WTC11 (cell line): Measurements from ENCODE around the gene ZNF564. TPM values are rescaled to one million over a fixed set of nuclear protein-coding genes. Genes with fewer than 3 reads are reported as not detected.

ENCODE experiments used
- ATAC-seq: fragments of 200-7000 bp; cut with Tn5 transposase; 2 replicates; pipeline ENCODE4 v1.10.0; 2021; ENCODE audit warnings: mild to moderate bottlenecking, moderate library complexity
- CTCF ChIA-PET: fragments of 300-600 bp; sonication (Branson Sonifier 250); formaldehyde crosslinking; loops from one replicate; lab custom pipeline; 2021; ENCODE audit warnings: antibody characterized with exemption; lab: Charles Lee
- POLR2A ChIA-PET: fragments of 350-600 bp; sonication (Branson Sonifier 250); formaldehyde crosslinking; loops from one replicate; lab custom pipeline; 2021; ENCODE audit warnings: antibody characterized with exemption; lab: Charles Lee
- DNase-seq: peaks from one replicate; pipeline ENCODE4 v3.0.0; 2021; ENCODE audit warnings: low spot score
- H3K27ac Mint-ChIP-seq: 2 replicates; pipeline ENCODE4 v1.8.0; 2021; ENCODE audit warnings: mixed read lengths
- H3K27me3 Mint-ChIP-seq: 2 replicates; pipeline ENCODE4 v1.8.0; 2021; ENCODE audit warnings: low read depth, mild to moderate bottlenecking, moderate library complexity, mixed read lengths
- H3K36me3 Mint-ChIP-seq: 2 replicates; pipeline ENCODE4 v1.8.0; 2021; ENCODE audit warnings: mixed read lengths
- H3K4me1 Mint-ChIP-seq: 2 replicates; pipeline ENCODE4 v1.8.0; 2022; ENCODE audit warnings: mixed read lengths
- H3K4me3 Mint-ChIP-seq: 2 replicates; pipeline ENCODE4 v1.8.0; 2021; ENCODE audit warnings: mild to moderate bottlenecking, moderate library complexity, mixed read lengths
- H3K9me3 Mint-ChIP-seq: 2 replicates; pipeline ENCODE4 v1.8.0; 2021; ENCODE audit warnings: mixed read lengths
- ARID4B ChIP-seq: sonication (generic); formaldehyde crosslinking; IDR thresholded peaks from 2 replicates; pipeline ENCODE4 v1.8.0; 2023; ENCODE audit warnings: missing genetic modification reagents, mild to moderate bottlenecking, borderline replicate concordance
- ATF1 ChIP-seq: sonication (generic); formaldehyde crosslinking; IDR thresholded peaks from 2 replicates; pipeline ENCODE4 v1.8.1; 2023; ENCODE audit warnings: mild to moderate bottlenecking, moderate library complexity, missing genetic modification reagents
- MYBL2 ChIP-seq: sonication (generic); formaldehyde crosslinking; IDR thresholded peaks from 2 replicates; pipeline ENCODE4 v1.8.1; 2023; ENCODE audit warnings: mild to moderate bottlenecking, moderate library complexity, missing genetic modification reagents
- NR2C2 ChIP-seq: sonication (generic); formaldehyde crosslinking; IDR thresholded peaks from 2 replicates; pipeline ENCODE4 v1.8.0; 2022; ENCODE audit warnings: mild to moderate bottlenecking, missing genetic modification reagents
- SMAD3 ChIP-seq: sonication (generic); formaldehyde crosslinking; IDR thresholded peaks from 2 replicates; pipeline ENCODE4 v1.8.0; 2022; ENCODE audit warnings: missing genetic modification reagents, mild to moderate bottlenecking, borderline replicate concordance
- TP53 ChIP-seq: sonication (generic); formaldehyde crosslinking; IDR thresholded peaks from 2 replicates; pipeline ENCODE4 v1.8.1; 2023; ENCODE audit warnings: mild to moderate bottlenecking, missing genetic modification reagents
- ZBTB43 ChIP-seq: sonication (generic); formaldehyde crosslinking; IDR thresholded peaks from 2 replicates; pipeline ENCODE4 v1.8.1; 2023; ENCODE audit warnings: mild to moderate bottlenecking, missing genetic modification reagents
- ZNF281 ChIP-seq: sonication (generic); formaldehyde crosslinking; IDR thresholded peaks from 2 replicates; pipeline ENCODE4 v1.8.0; 2023; ENCODE audit warnings: mild to moderate bottlenecking, missing genetic modification reagents
- ZNF423 ChIP-seq: fragments of 250-450 bp; sonication (Bioruptor Pico); IDR thresholded peaks from 2 replicates; pipeline ENCODE4 v2.1.2; 2022; ENCODE audit warnings: mild to moderate bottlenecking, moderate library complexity
- ZNF532 ChIP-seq: fragments of 250-450 bp; sonication (Bioruptor Pico); IDR thresholded peaks from 2 replicates; pipeline ENCODE4 v1.9.0; 2021; ENCODE audit warnings: mild to moderate bottlenecking, borderline replicate concordance
- ZSCAN18 ChIP-seq: fragments of 250-450 bp; sonication (Bioruptor Pico); IDR thresholded peaks from 2 replicates; pipeline ENCODE4 v2.1.2; 2022; ENCODE audit warnings: mild to moderate bottlenecking, moderate library complexity
- total RNA-seq: library from RNA; stranded (reverse); gene quantifications from 3 replicates; pipeline ENCODE4 v1.2.3, GENCODE V29; 2021

ZNF564 gene
- total RNA-seq, 1 experiment from 2014 or later = 11.1 TPM

GRCh38 chr19:12497032-12497431 is 54.2 kb downstream of the ZNF564 start:
- POLR2A ChIA-PET = interaction anchor here (0.5 kb wide), 1 partner anchor 139 kb away, joined by 3 read pairs; no protein-coding TSS in a partner anchor
- H3K27ac Mint-ChIP-seq = no peak overlapping the region
- DNase-seq = no peak
- TF ChIP-seq ATF1 (CRISPR knock-in tag) = no peak
- TF ChIP-seq, all 79 proteins: peak for 0
- CTCF ChIA-PET = no interaction called here
- Mint-ChIP-seq H3K4me1 (peaks cover 7% of the 10 kb centered on the region), H3K9me3 (peaks cover 6% of the 10 kb centered on the region), H3K27me3 (peaks cover 7% of the 10 kb centered on the region), H3K4me3 (no peak overlapping the region), H3K36me3 (no peaks in the 10 kb centered on the region)
- no peak for ATAC-seq

GRCh38 chr19:12496480-12496879 is 54.8 kb downstream of the ZNF564 start:
- H3K27me3 Mint-ChIP-seq = peaks cover 7% of the 10 kb centered on the region
- no peak overlapping the region for H3K27ac Mint-ChIP-seq
- ChIA-PET CTCF (interaction anchor here (1.1 to 1.7 kb wide), 7 partner anchors 12 to 573 kb away, joined by 4 to 26 read pairs (median 5); partner anchors contain the start of genes ZNF443 and ZNF709), POLR2A (interaction anchor here (0.7 to 2.2 kb wide), 4 partner anchors 13 to 131 kb away, joined by 3 to 15 read pairs (median 4); partner anchors contain the start of genes ZNF442, ZNF443 and ZNF709)
- ATAC-seq = no peak
- DNase-seq = no peak
- TF ChIP-seq ZSCAN18 (no peak), ZNF423 (no peak), SMAD3 (CRISPR knock-in tag) (no peak), ARID4B (no peak), ZBTB43 (CRISPR knock-in tag) (no peak), ZNF281 (CRISPR knock-in tag) (no peak), TP53 (CRISPR knock-in tag) (no peak), ZNF532 (CRISPR knock-in tag) (no peak), MYBL2 (no peak), NR2C2 (CRISPR knock-in tag) (no peak)
- H3K4me1 Mint-ChIP-seq = peaks cover 7% of the 10 kb centered on the region
- peak overlapping the region; percentile 76 for H3K4me3 Mint-ChIP-seq
- H3K36me3 Mint-ChIP-seq = no peaks in the 10 kb centered on the region
- H3K9me3 Mint-ChIP-seq = peaks cover 6% of the 10 kb centered on the region
